H1 (cell line): ENCODE results near the gene COX6A2. TPM values are rescaled to one million over a fixed set of nuclear protein-coding genes. Genes with fewer than 3 reads are reported as not detected.

Experiments used
- BCL11A ChIP-seq, 2 experiments: IDR thresholded peaks; one replicate each; pipeline ENCODE4 v1.6.1; 2011; ENCODE audit warnings: low read depth in 2 of 2, low read length in 2 of 2, mild to moderate bottlenecking in 2 of 2
- CEBPB ChIP-seq: IDR thresholded peaks from 2 replicates; pipeline ENCODE4 v1.6.1; 2012; ENCODE audit warnings: low read depth, low read length
- CHD7 ChIP-seq: fragments of 300-600 bp; sonication (generic); IDR thresholded peaks from 2 replicates; pipeline ENCODE4 v1.7.1; 2012; ENCODE audit warnings: low read length, moderate library complexity, mild to moderate bottlenecking, inconsistent platforms; ENCODE audit not compliant: insufficient replicate concordance
- polyA plus RNA-seq, 7 experiments: library from polyadenylated mRNA; depleted of rRNA in 3 of 7; stranded (reverse) in 5 of 7; unstranded in 2 of 7; fragments of >200 nt in 5 of 7; fragments of 200-250 nt in 2 of 7; gene quantifications; 1 replicate in 5 of 7; 2 replicates in 1 of 7; 4 replicates in 1 of 7; pipeline versions ENCODE4 v1.2.1 to v1.2.3, GENCODE V29; 2011 to 2013; ENCODE audit warnings: missing spikeins in 2 of 7, mixed read lengths in 2 of 7
- total RNA-seq: library from RNA; stranded (reverse); fragmentation: NEBNext Ultra II Directional; extraction: Animal tissue kit (Norgen Biotek cat#: 25700); gene quantifications from 2 replicates; pipeline ENCODE4 v1.2.1, GENCODE V29; 2021

The COX6A2 gene
- total and polyA plus RNA-seq, 2 of the 8 experiments (the other 6 are each of a cell fraction or from before 2014, with no cell fraction given) = 0.79 TPM; not detected in 1

- TF ChIP-seq CHD7 (no peak), BCL11A (IDR thresholded peaks at IDR 0.05; ENCODE audit: low read depth in 2 of 2, low read length in 2 of 2) (no peak), CEBPB (no peak)
Measured at GRCh38 chr16:31451201-31451600, 23.0 kb upstream of the COX6A2 start (continued).
